Endothelial cell of umbilical vein (primary cell): ENCODE results near the gene GAB2. TPM values are rescaled to one million over a fixed set of nuclear protein-coding genes. Genes with fewer than 3 reads are reported as not detected.

Experiments
- BruUV-seq: library from RNA; stranded (reverse); fragments of 400-500 nt; replicated peaks from 2 replicates; lab custom pipeline; 2021; lab: Mats Ljungman, UMichigan
- CTCF ChIA-PET: fragments of 300-600, 350-600 bp; sonication (Branson Sonifier 250); formaldehyde crosslinking; loops from one replicate; lab custom pipeline; 2021; ENCODE audit warnings: antibody characterized with exemption, inconsistent platforms; lab: Charles Lee
- POLR2A ChIA-PET: fragments of 300-600, 350-600 bp; sonication (Branson Sonifier 250); formaldehyde crosslinking; loops from one replicate; lab custom pipeline; 2021; ENCODE audit warnings: antibody characterized with exemption, inconsistent platforms; lab: Charles Lee
- DNase-seq: peaks from one replicate; pipeline ENCODE4 v3.0.0-alpha.2; 2011; ENCODE audit warnings: low read depth, low spot score
- FAIRE-seq: peaks from 2 replicates; lab custom pipeline; 2011; peaks lifted over from hg19 to GRCh38; lab: Jason Lieb, UNC
- H2AFZ ChIP-seq: 2 replicates; pipeline ENCODE4 v1.6.0; 2012; ENCODE audit warnings: low read depth, low read length, control low read depth, inconsistent platforms
- H3K27ac ChIP-seq: 2 replicates; pipeline ENCODE4 v1.5.1; 2011; ENCODE audit warnings: low read depth, mild to moderate bottlenecking, control low read depth, low read length, moderate library complexity; ENCODE audit not compliant: insufficient read depth
- H3K27me3 ChIP-seq, 2 experiments: 2 replicates each; pipeline versions ENCODE4 v1.6.0 to v1.6.1; 2011; ENCODE audit warnings: low read length in 2 of 2, mixed read lengths in 1 of 2; ENCODE audit not compliant: control insufficient read depth in 2 of 2, insufficient read depth in 2 of 2
- H3K36me3 ChIP-seq, 2 experiments: 2 replicates in 1 of 2; 3 replicates in 1 of 2; pipeline ENCODE4 v1.5.1; 2011; ENCODE audit warnings: low read length in 2 of 2, mild to moderate bottlenecking in 1 of 2, moderate library complexity in 1 of 2; ENCODE audit not compliant: control insufficient read depth in 2 of 2, insufficient read depth in 2 of 2; ENCODE audit errors: extremely low read depth in 1 of 2
- H3K4me1 ChIP-seq: 3 replicates; pipeline ENCODE4 v1.5.1; 2011; ENCODE audit warnings: mild to moderate bottlenecking, low read length; ENCODE audit not compliant: control insufficient read depth, insufficient read depth; ENCODE audit errors: extremely low read depth
- H3K4me2 ChIP-seq: 2 replicates; pipeline ENCODE4 v1.6.1; 2011; ENCODE audit warnings: low read length, control low read depth, mixed read lengths; ENCODE audit not compliant: insufficient read depth
- H3K4me3 ChIP-seq, 3 experiments: fragments of 200-600 bp in 1 of 3; sonication (generic), shearing (Covaris generic) in 1 of 3; replicated peaks in 1 of 3; 2 replicates each; pipeline ENCODE4 v1.5.1; 2011 to 2016; ENCODE audit warnings: control low read depth in 3 of 3, low read length in 3 of 3, mild to moderate bottlenecking in 2 of 3, inconsistent platforms in 1 of 3, low read depth in 1 of 3, moderate library complexity in 1 of 3; ENCODE audit not compliant: insufficient read depth in 1 of 3
- H3K79me2 ChIP-seq: 2 replicates; pipeline ENCODE4 v1.6.0; 2012; ENCODE audit warnings: low read length, inconsistent platforms; ENCODE audit not compliant: control insufficient read depth, insufficient read depth
- H3K9ac ChIP-seq: replicated peaks from 2 replicates; pipeline ENCODE3; 2011; ENCODE audit warnings: low read length, control low read depth; ENCODE audit not compliant: insufficient read depth; ENCODE audit errors: extremely low read depth
- H3K9me1 ChIP-seq: replicated peaks from 3 replicates; pipeline ENCODE4 v1.6.0; 2011; ENCODE audit warnings: mild to moderate bottlenecking, low read length; ENCODE audit not compliant: control insufficient read depth, insufficient read depth; ENCODE audit errors: extremely low read depth
- H3K9me3 ChIP-seq: replicated peaks from 2 replicates; pipeline ENCODE4 v1.5.1; 2012; ENCODE audit warnings: low read length, inconsistent platforms; ENCODE audit not compliant: control insufficient read depth, insufficient read depth
- H4K20me1 ChIP-seq: replicated peaks from 2 replicates; pipeline ENCODE3; 2011; ENCODE audit warnings: mild to moderate bottlenecking, low read length; ENCODE audit not compliant: control insufficient read depth, insufficient read depth; ENCODE audit errors: extremely low read depth
- CTCF ChIP-seq, 2 donors: IDR thresholded peaks; 1 replicate in 1 of 2; 2 replicates in 1 of 2; pipeline ENCODE4 v1.5.1; 2011; ENCODE audit warnings: low read length in 2 of 2, mild to moderate bottlenecking in 2 of 2, moderate library complexity in 2 of 2, control low read depth in 1 of 2, inconsistent platforms in 1 of 2, low read depth in 1 of 2; ENCODE audit not compliant: insufficient read depth in 1 of 2; ENCODE audit errors: extremely low read depth in 1 of 2
- EZH2 ChIP-seq: IDR thresholded peaks from 2 replicates; pipeline ENCODE4 v1.6.1; 2012; ENCODE audit warnings: borderline replicate concordance, low read depth, mild to moderate bottlenecking, moderate library complexity, low read length, inconsistent platforms; ENCODE audit not compliant: severe bottlenecking
- GATA2 ChIP-seq: IDR thresholded peaks from 2 replicates; pipeline ENCODE4 v1.7.0; 2011; ENCODE audit warnings: low read depth, mild to moderate bottlenecking, moderate library complexity, mixed read lengths, low read length; ENCODE audit not compliant: insufficient read length, insufficient read depth
- JUN ChIP-seq: IDR thresholded peaks from 2 replicates; pipeline ENCODE4 v1.6.1; 2011; ENCODE audit warnings: borderline replicate concordance, low read depth; ENCODE audit not compliant: insufficient read length, insufficient read depth
- MAX ChIP-seq: IDR thresholded peaks from 2 replicates; pipeline ENCODE4 v1.6.1; 2011; ENCODE audit not compliant: insufficient read depth, insufficient read length
- MYC ChIP-seq: IDR thresholded peaks from one replicate; pipeline ENCODE4 v1.6.1; 2011; ENCODE audit warnings: mild to moderate bottlenecking, low read depth, low read length
- POLR2A ChIP-seq: IDR thresholded peaks from 2 replicates; pipeline ENCODE4 v1.6.1; 2012; ENCODE audit warnings: low read depth, mild to moderate bottlenecking, control low read depth, low read length
- POLR2AphosphoS5 ChIP-seq: IDR thresholded peaks from 2 replicates; pipeline ENCODE4 v1.6.1; 2012; ENCODE audit warnings: low read depth, mild to moderate bottlenecking, control low read depth, low read length, moderate library complexity; ENCODE audit not compliant: insufficient read depth
- dilution Hi-C: fragments of 300-500 bp; cut with MboI; formaldehyde crosslinking; loops from one replicate; pipeline ENCODE4 v1.15.0; 2019; ENCODE audit warnings: low sequenced_read_pairs; ENCODE audit not compliant: extremely low pct_ligation_motif_present
- intact Hi-C: fragments of 100-400 bp; cut with micrococcal nuclease; formaldehyde crosslinking; loops from one replicate; pipeline ENCODE4 v1.10.0; 2022
- polyA plus RNA-seq, 4 experiments: library from polyadenylated mRNA; depleted of rRNA in 3 of 4; stranded (reverse) in 3 of 4; unstranded in 1 of 4; fragments of >200 nt; gene quantifications; 2 replicates each; pipeline versions ENCODE4 v1.2.1 to v1.2.3, GENCODE V29; 2011 to 2012; ENCODE audit warnings: missing spikeins in 1 of 4
- total RNA-seq: library from RNA; stranded (reverse); gene quantifications from 2 replicates; pipeline ENCODE4 v1.2.3, GENCODE V29; 2021

GAB2 gene
- total and polyA plus RNA-seq, 2 donors (not counting 3 experiments of a cell fraction or from before 2014, with no cell fraction given) = 19.6 to 39.6 TPM

- H4K20me1 ChIP-seq = no peaks in the 10 kb centered on the region
- H3K9ac ChIP-seq = no peak overlapping the region
- no peaks in the 10 kb centered on the region for H3K9me1 ChIP-seq
- TF ChIP-seq GATA2 (no peak), MYC (no peak), MAX (no peak), EZH2 (no peak), CTCF (IDR thresholded peaks at IDR 0.05; ENCODE audit: extremely low read depth in 1 of 2, insufficient read depth in 1 of 2, low read depth in 1 of 2, low read length in 2 of 2) (no peak), JUN (no peak), POLR2A (no peak), POLR2AphosphoS5 (no peak)
- DNase-seq = no peak
- FAIRE-seq = no peak
- H3K27me3 ChIP-seq = no peaks in the 10 kb centered on the region
- no peaks in the 10 kb centered on the region for H3K79me2 ChIP-seq
- H3K27ac ChIP-seq = no peak overlapping the region
- H3K4me3 ChIP-seq = no peak overlapping the region
- dilution Hi-C loops (no loop called here), intact Hi-C loops (loop anchor here (5.0 kb wide), 1 partner anchor 71 kb away; the partner anchor contains the start of gene ALG8)
- TSS peak; percentile 7 for BruUV-seq
- no peak overlapping the region for H2AFZ ChIP-seq
- ChIA-PET CTCF (interaction anchor here (0.6 kb wide), 1 partner anchor 356 kb away, joined by 4 read pairs; no protein-coding TSS in a partner anchor), POLR2A (no interaction called here)
- H3K4me1 ChIP-seq = no peaks in the 10 kb centered on the region
- peaks cover 0 to 20% of the 10 kb centered on the region in 2 experiments for H3K36me3 ChIP-seq
- H3K9me3 ChIP-seq = no peaks in the 10 kb centered on the region
- H3K4me2 ChIP-seq = no peak overlapping the region
Observed at GRCh38 chr11:78208257-78209165, 209.1 kb downstream of the GAB2 start.
